HG03175 (cell line): ENCODE data around the gene PLA2G2A.
"Not testable (repeated sequence)": the region's sequence is repeated elsewhere in the genome, so short reads cannot be mapped to it uniquely, and the experiment has no call there.

ENCODE experiments used
- ATAC-seq: cut with Tn5 transposase; IDR thresholded peaks from one replicate; pipeline ENCODE4 v1.9.1; 2021; ENCODE audit warnings: mild to moderate bottlenecking, moderate library complexity; ENCODE audit not compliant: unreplicated experiment

The PLA2G2A gene

GRCh38 chr1:19979494-19979977 lies at the start of gene PLA2G2A:
TSS of gene PLA2G2A (minus strand) at chr1:19979618. CDS start at chr1:19978773, 845 bp downstream.
- ATAC-seq: no peak

- no peak for ATAC-seq
Measured at GRCh38 chr1:20028726-20029125, 49.3 kb upstream of the PLA2G2A start.

GRCh38 chr1:20028125-20028524 lies 48.7 kb upstream of the PLA2G2A start:
- no peak for ATAC-seq

- ATAC-seq: no peak
Measured at GRCh38 chr1:20017741-20018140, 38.3 kb upstream of the PLA2G2A start.

GRCh38 chr1:20014153-20014552 lies 34.7 kb upstream of the PLA2G2A start:
- ATAC-seq: no peak

GRCh38 chr1:20010016-20010415 lies 30.6 kb upstream of the PLA2G2A start:
- ATAC-seq: no peak

GRCh38 chr1:20009212-20009611 lies 29.8 kb upstream of the PLA2G2A start:
- no peak for ATAC-seq

DNA sequence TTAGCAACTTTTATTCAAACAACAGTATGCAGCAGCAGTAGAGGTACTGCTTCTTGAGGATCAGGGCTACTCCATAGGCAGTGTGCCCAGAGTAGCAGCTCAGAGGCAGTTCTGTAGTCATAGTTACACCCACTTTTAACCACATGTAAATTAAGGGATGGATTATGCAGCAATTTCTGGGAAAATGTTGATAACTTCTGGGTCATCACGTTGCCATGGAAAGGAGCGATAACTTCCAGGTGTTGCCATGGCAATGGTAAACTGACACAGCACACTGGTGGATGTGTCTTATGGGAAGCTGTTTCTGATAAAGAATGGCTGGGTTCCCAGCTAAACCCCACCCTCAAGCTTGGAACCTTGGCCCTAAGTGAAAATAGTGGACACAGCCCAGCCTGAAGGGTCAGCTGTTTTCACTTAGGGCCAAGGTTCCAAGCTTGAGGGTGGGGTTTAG lies 29.0 kb upstream of the PLA2G2A start:
- no peak for ATAC-seq

DNA sequence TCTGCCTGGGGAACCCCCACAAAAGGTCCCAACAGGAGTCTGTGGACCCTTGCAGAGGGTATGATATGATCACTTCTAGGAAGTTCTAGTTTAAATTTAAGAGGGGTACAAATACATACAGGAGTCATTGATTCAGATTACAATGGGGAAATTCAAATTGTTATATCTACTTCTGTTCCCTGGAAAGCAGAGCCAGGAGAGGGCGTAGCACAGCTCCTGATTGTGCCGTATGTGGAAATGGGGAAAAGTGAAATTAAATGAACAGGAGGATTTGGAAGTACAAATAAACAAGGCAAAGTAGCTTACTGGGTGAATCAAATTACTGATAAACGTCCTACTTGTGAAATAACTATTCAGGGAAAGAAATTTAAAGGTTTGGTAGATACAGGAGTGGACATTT lies 19.4 kb upstream of the PLA2G2A start:
- ATAC-seq: not testable (repeated sequence)

- no peak for ATAC-seq
Measured at GRCh38 chr1:19990689-19991088, 11.3 kb upstream of the PLA2G2A start.

- ATAC-seq: not testable (repeated sequence)
Measured at GRCh38 chr1:19990182-19990582, 10.8 kb upstream of the PLA2G2A start.

GRCh38 chr1:19988267-19989006 lies 9.0 kb upstream of the PLA2G2A start:
- ATAC-seq: no peak

DNA sequence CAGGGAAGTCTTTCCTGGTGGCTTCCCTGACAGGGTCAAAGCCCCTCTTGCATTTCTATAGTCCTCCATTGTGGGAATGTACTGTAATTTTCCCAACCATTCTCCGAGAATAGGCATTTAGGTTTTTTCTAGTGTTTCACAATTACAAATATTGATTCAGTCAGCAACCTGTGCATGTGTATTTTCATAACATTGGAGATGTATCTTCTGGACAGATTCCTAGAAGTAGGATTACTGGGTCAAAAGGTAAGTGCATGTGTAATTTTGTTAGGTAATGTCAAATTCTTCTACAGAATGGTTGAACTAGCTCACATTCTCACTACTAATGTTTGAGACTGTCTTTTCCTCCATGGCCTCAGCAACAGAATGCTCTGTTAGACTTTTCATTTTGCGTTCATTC lies 8.3 kb upstream of the PLA2G2A start:
- no peak for ATAC-seq

- not testable (repeated sequence) for ATAC-seq
Measured at GRCh38 chr1:19984409-19985016, 5.1 kb upstream of the PLA2G2A start.

GRCh38 chr1:19981507-19982312 lies 2.3 kb upstream of the PLA2G2A start:
- ATAC-seq: no peak

DNA sequence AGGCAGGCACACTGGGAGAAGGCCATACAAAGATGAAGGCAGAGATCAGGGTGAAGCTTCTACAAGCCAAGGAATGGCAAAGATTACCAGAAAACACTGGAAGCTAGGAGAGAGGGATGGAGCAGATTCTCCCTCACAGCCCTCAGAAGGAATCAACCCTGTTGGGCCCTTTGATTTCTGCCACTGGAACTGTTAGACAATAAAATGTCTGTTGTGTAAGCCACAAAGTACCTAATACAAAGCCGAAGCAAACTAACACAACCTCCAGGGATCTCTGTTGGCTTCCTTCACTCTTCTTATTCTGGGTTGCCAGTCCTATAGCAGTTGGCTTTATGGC lies 1.7 kb upstream of the PLA2G2A start:
- ATAC-seq: no peak

DNA sequence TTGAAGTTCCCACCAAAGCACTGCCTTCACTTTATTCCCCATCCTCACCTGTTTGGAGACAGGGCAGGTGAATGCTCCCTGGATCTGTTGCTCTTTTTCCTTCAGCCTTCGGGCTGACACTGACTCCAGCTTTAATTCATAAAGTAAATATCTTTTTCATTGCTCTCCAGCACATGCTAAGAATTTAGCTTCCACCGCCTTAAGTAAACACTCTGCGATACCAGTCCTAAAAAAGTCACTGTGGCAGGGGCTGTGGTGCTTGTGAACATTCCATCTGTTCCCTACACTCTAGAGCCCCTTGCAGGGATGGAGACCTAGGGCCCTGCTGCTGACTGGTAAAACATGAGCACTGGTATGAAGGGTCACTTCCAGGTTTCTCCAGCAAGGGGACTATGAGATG lies 896 bp upstream of the PLA2G2A start:
- ATAC-seq: no peak

DNA sequence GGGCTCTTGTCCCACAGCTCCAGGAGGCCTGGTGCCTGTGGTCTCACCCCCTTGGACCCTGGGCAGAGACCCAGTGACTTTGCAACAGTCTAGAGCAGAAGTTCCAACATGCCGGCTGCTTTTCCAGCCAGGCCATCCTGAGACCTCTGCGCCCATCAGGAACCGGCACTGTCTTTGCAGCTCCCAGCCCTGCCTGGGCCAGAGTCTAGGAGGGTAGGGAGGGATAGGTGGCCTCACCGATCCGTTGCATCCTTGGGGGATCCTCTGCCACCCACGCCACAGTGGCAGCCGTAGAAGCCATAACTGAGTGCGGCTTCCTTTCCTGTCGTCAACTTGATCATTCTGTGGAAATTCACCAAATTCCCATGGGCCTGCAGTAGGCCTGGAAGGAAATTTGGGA lies 1.3 kb downstream of the PLA2G2A start:
- no peak for ATAC-seq

GRCh38 chr1:19976317-19977003 lies 3.0 kb downstream of the PLA2G2A start:
- no peak for ATAC-seq

- ATAC-seq: no peak
Measured at GRCh38 chr1:19975423-19976193, 3.8 kb downstream of the PLA2G2A start.
